HepG2 (cell line): ENCODE results near the gene DCST2. TPM values are rescaled to one million over a fixed set of nuclear protein-coding genes. Genes with fewer than 3 reads are reported as not detected.

Source experiments
- EED ChIP-seq: sonication (generic); formaldehyde crosslinking; IDR thresholded peaks from 2 replicates; pipeline ENCODE4 v1.5.0; 2020; ENCODE audit warnings: mild to moderate bottlenecking, missing genetic modification reagents
- HES4 ChIP-seq: sonication (generic); formaldehyde crosslinking; IDR thresholded peaks from 2 replicates; pipeline ENCODE4 v1.9.0; 2021; ENCODE audit warnings: mild to moderate bottlenecking, missing genetic modification reagents, borderline replicate concordance
- HHEX ChIP-seq: IDR thresholded peaks from 2 replicates; pipeline ENCODE4 v1.6.1; 2016; ENCODE audit warnings: control low read depth
- IKZF5 ChIP-seq: IDR thresholded peaks from 2 replicates; pipeline ENCODE4 v1.6.1; 2018; ENCODE audit warnings: missing genetic modification reagents, mild to moderate bottlenecking, missing compliant biosample characterization
- KAT2B ChIP-seq: fragments of 150-350 bp; IDR thresholded peaks from 2 replicates; pipeline ENCODE4 v1.6.1; 2014; ENCODE audit warnings: low read depth, low read length, borderline replicate concordance
- NFE2L2 ChIP-seq: fragments of 150-350 bp; IDR thresholded peaks from 2 replicates; pipeline ENCODE4 v1.6.1; 2014; ENCODE audit warnings: low read length
- PLSCR1 ChIP-seq: sonication (generic); formaldehyde crosslinking; IDR thresholded peaks from 2 replicates; pipeline ENCODE4 v1.5.0; 2020; ENCODE audit warnings: missing genetic modification reagents, mild to moderate bottlenecking, borderline replicate concordance
- PRDM15 ChIP-seq: sonication (generic); formaldehyde crosslinking; IDR thresholded peaks from 2 replicates; pipeline ENCODE4 v1.4.0; 2020; ENCODE audit warnings: missing genetic modification reagents
- RARA ChIP-seq: IDR thresholded peaks from 2 replicates; pipeline ENCODE4 v1.6.1; 2016; ENCODE audit warnings: missing genetic modification reagents, missing compliant biosample characterization
- SCMH1 ChIP-seq: sonication (generic); formaldehyde crosslinking; IDR thresholded peaks from 2 replicates; pipeline ENCODE4 v1.9.0; 2021; ENCODE audit warnings: missing genetic modification reagents, mild to moderate bottlenecking, borderline replicate concordance
- SP5 ChIP-seq: IDR thresholded peaks from 2 replicates; pipeline ENCODE4 v1.6.1; 2016; ENCODE audit warnings: low read depth, borderline replicate concordance
- SRSF4 ChIP-seq: fragments of 200-400 bp; formaldehyde crosslinking; IDR thresholded peaks from one replicate; pipeline ENCODE4 v1.6.1; 2018; ENCODE audit warnings: mild to moderate bottlenecking, low read depth, low read length, moderate library complexity; ENCODE audit not compliant: poor library complexity, severe bottlenecking
- SRSF9 ChIP-seq: fragments of 200-400 bp; formaldehyde crosslinking; IDR thresholded peaks from 2 replicates; pipeline ENCODE4 v1.6.1; 2018; ENCODE audit warnings: borderline replicate concordance, mild to moderate bottlenecking, low read depth, low read length; ENCODE audit not compliant: insufficient read depth, poor library complexity, severe bottlenecking
- TARDBP ChIP-seq: sonication (generic); formaldehyde crosslinking; IDR thresholded peaks from 2 replicates; pipeline ENCODE4 v1.8.0; 2022; ENCODE audit warnings: mild to moderate bottlenecking, missing genetic modification reagents
- ZBTB10 ChIP-seq: sonication (generic); formaldehyde crosslinking; IDR thresholded peaks from 2 replicates; pipeline ENCODE4 v1.4.0; 2020; ENCODE audit warnings: missing genetic modification reagents, borderline replicate concordance
- ZBTB3 ChIP-seq: sonication (generic); formaldehyde crosslinking; IDR thresholded peaks from 2 replicates; pipeline ENCODE4 v1.4.0; 2020; ENCODE audit warnings: low read depth, mild to moderate bottlenecking, moderate library complexity, missing genetic modification reagents, borderline replicate concordance
- ZNF280B ChIP-seq: sonication (generic); formaldehyde crosslinking; IDR thresholded peaks from 2 replicates; pipeline ENCODE4 v1.5.0; 2020; ENCODE audit warnings: missing genetic modification reagents, mild to moderate bottlenecking, borderline replicate concordance
- ZNF615 ChIP-seq: sonication (generic); formaldehyde crosslinking; IDR thresholded peaks from 2 replicates; pipeline ENCODE4 v1.5.0; 2020; ENCODE audit warnings: mild to moderate bottlenecking, missing genetic modification reagents, borderline replicate concordance
- polyA plus RNA-seq, 8 experiments: library from polyadenylated mRNA; depleted of rRNA in 3 of 8; stranded (reverse) in 7 of 8; unstranded in 1 of 8; fragments of >200 nt; fragmentation: Illumina TruSeq in 4 of 8; extraction: Trizol in 4 of 8; gene quantifications; 2 replicates each; pipeline versions ENCODE4 v1.2.1 to v1.2.3, GENCODE V29; 2011 to 2016; ENCODE audit warnings: low read depth in 4 of 8, missing spikeins in 1 of 8, mixed read lengths in 1 of 8; ENCODE audit not compliant: insufficient read depth in 1 of 8
- total RNA-seq, 5 experiments: library from RNA; depleted of rRNA; stranded (reverse); fragments of >200 nt; fragmentation: Illumina TruSeq; extraction: Trizol; gene quantifications; 2 replicates each; pipeline ENCODE4 v1.2.3, GENCODE V29; 2016; ENCODE audit warnings: low read depth in 1 of 5

Gene DCST2
- total and polyA plus RNA-seq, 2 of the 13 experiments (the other 11 are each of a cell fraction or from before 2014, with no cell fraction given), result 0.74 TPM; not detected in 1

GRCh38 chr1:154999571-155000410, 33.8 kb downstream of the DCST2 start (continued):
- TF ChIP-seq ZBTB10 (CRISPR knock-in tag) (no peak; the same call in 1 of the 2 replicates), ZNF280B (CRISPR knock-in tag) (no peak), RARA (CRISPR knock-in tag) (peak; percentile 33; the same call in 1 of the 2 replicates), ZNF615 (CRISPR knock-in tag) (no peak), SP5 (CRISPR knock-in tag) (peak; percentile 59; the same call in 1 of the 2 replicates), PLSCR1 (CRISPR knock-in tag) (no peak), SCMH1 (CRISPR knock-in tag) (no peak), PRDM15 (CRISPR knock-in tag) (peak; percentile 94), SRSF4 (no peak), ZBTB3 (CRISPR knock-in tag) (0 out of 2 replicates have a peak, but pooled peaks have one; percentile 11), TARDBP (CRISPR knock-in tag) (no peak; the same call in 1 of the 2 replicates), KAT2B (no peak), IKZF5 (CRISPR knock-in tag) (peak; percentile 40; the same call in 1 of the 2 replicates), SRSF9 (no peak), HHEX (CRISPR knock-in tag) (no peak), NFE2L2 (no peak), EED (CRISPR knock-in tag) (no peak), HES4 (no peak)
